Psoas muscle (tissue), 8 donors: ENCODE results near the gene LMOD1. TPM values are rescaled to one million over a fixed set of nuclear protein-coding genes. Genes with fewer than 3 reads are reported as not detected.

Source experiments
- ATAC-seq, 4 donors: fragments of 200-7000 bp; cut with Tn5 transposase; one replicate each; pipeline ENCODE4 v1.9.1; 2020; ENCODE audit warnings: moderate library complexity in 3 of 4, mild to moderate bottlenecking in 2 of 4
- DNase-seq, 2 donors: peaks; one replicate each; pipeline ENCODE4 v3.0.0-alpha.2; 2020
- H3K27ac ChIP-seq: fragments of 200-600 bp; one replicate; pipeline ENCODE4 v1.8.0; 2022
- H3K27me3 ChIP-seq, 3 donors: fragments of 200-600 bp in 1 of 3; one replicate each; pipeline versions ENCODE4 v1.6.1 to v1.8.0; 2013 to 2022; ENCODE audit warnings: low read length in 2 of 3, mild to moderate bottlenecking in 2 of 3, moderate library complexity in 1 of 3; ENCODE audit not compliant: insufficient read depth in 3 of 3
- H3K36me3 ChIP-seq, 2 donors: fragments of 200-600 bp in 1 of 2; one replicate each; pipeline versions ENCODE4 v1.6.1 to v1.8.0; 2013 to 2022; ENCODE audit warnings: low read depth in 1 of 2, mild to moderate bottlenecking in 1 of 2, moderate library complexity in 1 of 2; ENCODE audit not compliant: insufficient read depth in 1 of 2
- H3K4me1 ChIP-seq: fragments of 200-600 bp; one replicate; pipeline ENCODE4 v1.8.0; 2022
- H3K4me3 ChIP-seq: fragments of 200-600 bp; one replicate; pipeline ENCODE4 v1.8.0; 2022; ENCODE audit warnings: mild to moderate bottlenecking
- H3K9me3 ChIP-seq: fragments of 200-600 bp; one replicate; pipeline ENCODE4 v1.8.0; 2022
- WGBS, 3 donors: extraction: QIAGEN DNeasy Blood & Tissue Kit; methylation state at CpG; one replicate each; pipeline versions ENCODE4 v1.1.6 to v1.1.7; 2013; 5-methylcytosine and 5-hydroxymethylcytosine counted together
- intact Hi-C, 2 donors: fragments of 100-400 bp; cut with DNase I; formaldehyde crosslinking; loops; one replicate each; pipeline versions ENCODE4 v1.11.0 to v1.14.2; 2022
- long read RNA-seq, 2 donors: library from polyadenylated mRNA; unstranded; transcript quantifications; one replicate each; pipeline ENCODE4 v2.0.0, GENCODE V29; 2021
- polyA plus RNA-seq, 3 donors: library from polyadenylated mRNA; stranded (reverse); fragments of 200-250 nt; gene quantifications; one replicate each; pipeline ENCODE4 v1.2.3, GENCODE V29; 2013
- total RNA-seq, 4 donors: library from RNA; stranded (reverse); fragmentation: NEBNext Ultra II Directional in 2 of 4; extraction: Animal tissue kit (Norgen Biotek cat#: 25700) in 2 of 4; gene quantifications; one replicate each; pipeline versions ENCODE4 v1.2.1 to v1.2.4, GENCODE V29; 2021 to 2023
- TF ChIP-seq, protein P1 (sequence below): fragments of 200-600 bp; IDR thresholded peaks from one replicate; pipeline ENCODE4 v1.8.0; 2022; ENCODE audit warnings: antibody characterized with exemption
- donor health status: healthy with polysubstance abuse.
- donor health status: DM: no; HTN: no; CAD: no; lungs with moderate emphysema.
- donor health status: Bipolar disorder and iron deficiency.
- donor health status: healthy.
- donor health status: DM: yes; HTN: yes; CAD: no.
- donor health status: DM: no; HTN: no; CAD: no.
- donor health status: DM: no; HTN: no; CAD: no.
- donor health status: DM: yes; HTN: yes; CAD: no.

LMOD1 gene
- total RNA-seq = 10 to 100 TPM; 12.8 to 45.4 (median 24.6) TPM
- 10 to 100 TPM in 2 of 3 donors, 1 to 10 TPM in 1; 4.9 to 15.5 (median 11.4) TPM for polyA plus RNA-seq
- long read RNA-seq, donor 1, transcript LMOD1-201 (3 exons, 3,970 nt) = major isoform, 12 of 17 reads
- long read RNA-seq, donor 1, partial matches to known transcripts = 4 of 17 reads
- long read RNA-seq, donor 1, other reads (novel, unspliced or antisense) = 1 of 17 reads
- long read RNA-seq, donor 2, transcript LMOD1-201 (3 exons, 3,970 nt) = major isoform, 19 of 30 reads
- long read RNA-seq, donor 2, partial matches to known transcripts = 7 of 30 reads
- long read RNA-seq, donor 2, other reads (novel, unspliced or antisense) = 4 of 30 reads

DNA sequence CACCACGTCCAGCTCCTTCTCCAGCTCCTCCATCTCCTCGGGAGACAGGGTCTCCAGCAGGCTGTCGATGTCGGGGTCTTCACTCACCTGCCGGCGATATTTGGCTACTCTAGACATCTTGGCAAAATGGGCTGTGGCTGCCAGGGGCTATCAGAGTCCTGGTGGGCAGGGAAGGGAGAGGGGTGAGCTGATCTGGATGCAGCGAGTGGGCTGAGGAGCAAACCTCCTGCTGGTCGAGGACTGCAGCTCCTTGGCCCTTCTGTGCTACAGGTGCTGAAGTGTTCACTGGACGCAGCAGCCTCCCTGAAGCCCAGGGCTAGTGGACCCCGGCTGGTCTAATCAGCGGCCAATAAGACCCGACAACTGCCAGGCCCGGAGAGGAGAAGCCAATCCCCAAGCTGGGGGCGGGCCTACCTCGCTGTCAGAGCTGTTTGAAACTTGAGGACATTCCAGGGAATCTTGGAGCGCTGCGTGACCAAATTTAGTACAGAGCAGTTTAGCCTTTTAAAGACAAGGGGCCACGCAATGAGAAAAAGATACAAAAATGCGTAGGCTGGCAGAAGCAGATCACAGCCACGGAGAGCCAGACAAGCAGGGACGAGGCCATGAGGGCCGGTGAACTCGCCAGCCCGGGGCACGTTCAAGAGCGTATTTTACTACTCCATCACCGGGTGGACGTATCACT, at the start of gene LMOD1:
TSS of gene LMOD1 (minus strand) at position 325 of the 685 bp plus-strand sequence. CDS start at position 117, 208 bp downstream.
- Histone ChIP-seq H3K9me3 (no peaks in the 10 kb centered on the region), H3K27me3 (no peaks in the 10 kb centered on the region), H3K4me3 (peak within 1 kb of the TSS; percentile 84), H3K4me1 (peaks cover 11% of the 10 kb centered on the region), H3K36me3 (no peaks in the 10 kb centered on the region), H3K27ac (peak within 1 kb of the TSS; percentile 86)
- 2 to 3% (median 2%) methylated on average over 28 of the region's 28 CpGs for WGBS, 3 donors
- DNase-seq = peak; percentile 85 to 92
- TF ChIP-seq, protein P1, sequence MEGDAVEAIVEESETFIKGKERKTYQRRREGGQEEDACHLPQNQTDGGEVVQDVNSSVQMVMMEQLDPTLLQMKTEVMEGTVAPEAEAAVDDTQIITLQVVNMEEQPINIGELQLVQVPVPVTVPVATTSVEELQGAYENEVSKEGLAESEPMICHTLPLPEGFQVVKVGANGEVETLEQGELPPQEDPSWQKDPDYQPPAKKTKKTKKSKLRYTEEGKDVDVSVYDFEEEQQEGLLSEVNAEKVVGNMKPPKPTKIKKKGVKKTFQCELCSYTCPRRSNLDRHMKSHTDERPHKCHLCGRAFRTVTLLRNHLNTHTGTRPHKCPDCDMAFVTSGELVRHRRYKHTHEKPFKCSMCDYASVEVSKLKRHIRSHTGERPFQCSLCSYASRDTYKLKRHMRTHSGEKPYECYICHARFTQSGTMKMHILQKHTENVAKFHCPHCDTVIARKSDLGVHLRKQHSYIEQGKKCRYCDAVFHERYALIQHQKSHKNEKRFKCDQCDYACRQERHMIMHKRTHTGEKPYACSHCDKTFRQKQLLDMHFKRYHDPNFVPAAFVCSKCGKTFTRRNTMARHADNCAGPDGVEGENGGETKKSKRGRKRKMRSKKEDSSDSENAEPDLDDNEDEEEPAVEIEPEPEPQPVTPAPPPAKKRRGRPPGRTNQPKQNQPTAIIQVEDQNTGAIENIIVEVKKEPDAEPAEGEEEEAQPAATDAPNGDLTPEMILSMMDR = no peak
- intact Hi-C loops = loop anchor here in 1 of 2 donors (2.0 kb wide), 1 partner anchor 58 kb away; the partner anchor contains the start of gene SHISA4
- ATAC-seq = peak; percentile 82 to 87 (median 84)

DNA sequence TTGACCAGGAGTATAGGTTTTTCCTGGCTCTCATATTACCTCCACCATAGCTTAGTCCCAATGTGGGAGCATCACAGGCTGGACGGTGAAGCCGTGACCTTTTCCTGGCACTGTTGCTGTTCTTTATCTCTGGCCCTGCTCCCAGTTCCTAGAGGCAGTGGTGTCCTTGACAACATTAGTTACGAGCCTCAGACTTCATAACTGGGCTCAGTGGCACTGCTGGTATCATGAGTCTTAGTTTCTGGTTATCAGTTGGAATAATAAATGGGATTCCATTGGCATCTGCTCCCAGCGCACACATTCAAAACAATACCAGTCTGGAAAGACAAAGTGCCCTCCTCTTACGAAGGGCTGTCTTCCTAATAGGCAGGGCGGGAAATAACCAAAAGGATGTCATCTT, 44.1 kb upstream of the LMOD1 start:
- H3K4me3 ChIP-seq = no peak overlapping the region
- WGBS, 3 donors = 48 to 56% (median 51%) methylated on average over 6 of the region's 6 CpGs
- H3K9me3 ChIP-seq = no peaks in the 10 kb centered on the region
- DNase-seq (no peak), ATAC-seq (peak in 1 of 4 donors; percentile 31)
- H3K27me3 ChIP-seq = no peaks in the 10 kb centered on the region
- intact Hi-C loops = no loop called here
- peaks cover 4 to 62% of the 10 kb centered on the region in 2 donors for H3K36me3 ChIP-seq
- H3K27ac ChIP-seq = no peak overlapping the region
- peaks cover 16% of the 10 kb centered on the region for H3K4me1 ChIP-seq
- TF ChIP-seq, protein P1 = no peak

DNA sequence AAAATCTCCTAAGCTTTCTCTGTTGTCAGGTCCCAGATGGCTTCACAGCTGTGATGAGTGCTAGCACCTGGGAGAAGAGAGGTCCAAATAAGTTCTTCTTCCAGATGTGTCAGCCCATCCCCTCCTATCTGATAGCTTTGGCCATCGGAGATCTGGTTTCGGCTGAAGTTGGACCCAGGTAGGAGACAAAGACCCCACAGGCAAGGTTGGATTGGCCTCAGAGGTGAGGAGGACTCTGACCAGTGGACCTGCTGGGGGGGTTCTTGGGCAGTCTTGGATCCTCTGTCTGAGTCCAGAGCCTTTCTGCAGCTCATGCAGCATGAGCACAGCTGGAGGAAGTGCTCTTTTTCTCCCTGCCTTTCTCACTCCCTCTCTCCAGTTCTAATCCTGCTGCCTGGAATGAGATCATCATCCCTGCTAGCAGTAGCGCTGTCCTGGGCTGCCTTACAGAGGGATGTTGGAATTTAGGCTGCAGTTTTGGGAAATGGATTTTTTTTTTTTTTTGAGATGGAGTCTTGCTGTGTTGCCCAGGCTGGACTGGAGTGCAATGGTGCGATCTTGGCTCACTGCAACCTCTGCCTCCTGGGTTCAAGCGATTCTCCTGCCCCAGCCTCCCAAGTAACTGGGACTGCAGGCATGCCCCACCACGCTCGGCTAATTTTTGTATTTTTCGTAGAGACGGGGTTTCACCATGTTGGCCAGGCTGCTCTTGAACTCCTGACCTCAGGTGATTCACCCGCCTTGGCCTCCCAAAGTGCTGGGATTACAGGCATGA, 43.2 kb upstream of the LMOD1 start:
- DNase-seq = no peak
- H3K36me3 ChIP-seq = peaks cover 4 to 56% of the 10 kb centered on the region in 2 donors

DNA sequence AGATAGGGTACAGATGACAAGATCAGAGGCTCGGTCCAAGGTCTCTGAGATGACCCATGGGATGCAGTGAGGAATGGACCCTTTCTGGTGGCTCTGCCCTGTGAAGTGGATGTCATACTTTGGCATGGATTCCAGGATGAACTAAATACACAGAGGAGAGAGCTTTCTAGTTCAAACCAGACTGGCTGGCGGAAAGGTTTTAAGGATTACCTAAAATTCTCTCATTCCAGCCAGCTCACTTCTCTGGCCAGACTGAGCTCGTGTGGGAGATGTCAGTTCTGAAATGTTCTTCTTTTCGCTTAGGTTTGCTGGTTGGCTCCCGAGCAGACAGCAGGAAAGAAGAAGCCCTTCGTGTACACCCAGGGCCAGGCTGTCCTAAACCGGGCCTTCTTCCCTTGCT, 42.3 kb upstream of the LMOD1 start:
- H3K4me1 ChIP-seq = peaks cover 25% of the 10 kb centered on the region
- no peaks in the 10 kb centered on the region for H3K9me3 ChIP-seq
- H3K36me3 ChIP-seq = peaks cover 4 to 49% of the 10 kb centered on the region in 2 donors
- H3K27me3 ChIP-seq = no peaks in the 10 kb centered on the region
- no peak overlapping the region for H3K27ac ChIP-seq
- DNase-seq (no peak), ATAC-seq (no peak)
- WGBS, 3 donors = 77 to 87% (median 79%) methylated on average over 7 of the region's 7 CpGs
- TF ChIP-seq, protein P1 = no peak
- H3K4me3 ChIP-seq = no peak overlapping the region
- intact Hi-C loops = no loop called here

More for the DNA sequence above, 43.2 kb upstream of the LMOD1 start:
- H3K4me3 ChIP-seq = no peak overlapping the region
- no peaks in the 10 kb centered on the region for H3K27me3 ChIP-seq
- H3K9me3 ChIP-seq = no peaks in the 10 kb centered on the region
- 95 to 96% (median 95%) methylated on average over 10 of the region's 10 CpGs for WGBS, 3 donors
- no peak for ATAC-seq
- intact Hi-C loops = no loop called here
- H3K4me1 ChIP-seq = peaks cover 16% of the 10 kb centered on the region
- TF ChIP-seq, protein P1 = no peak
- no peak overlapping the region for H3K27ac ChIP-seq
